Muscle layer of colon (tissue), 2 donors: ENCODE measurements around the gene FOXB1.

Experiments used
- H3K27ac ChIP-seq: one replicate; pipeline ENCODE4 v1.7.0; 2013; ENCODE audit warnings: low read depth, mild to moderate bottlenecking, low read length, moderate library complexity
- H3K27me3 ChIP-seq, 2 donors: one replicate each; pipeline ENCODE4 v1.7.0; 2013; ENCODE audit warnings: low read length in 2 of 2, mild to moderate bottlenecking in 2 of 2; ENCODE audit not compliant: insufficient read depth in 2 of 2, control insufficient read depth in 1 of 2
- H3K36me3 ChIP-seq: one replicate; pipeline ENCODE4 v1.7.0; 2013; ENCODE audit warnings: mild to moderate bottlenecking, low read length; ENCODE audit not compliant: insufficient read depth
- H3K4me1 ChIP-seq: one replicate; pipeline ENCODE4 v1.7.0; 2013; ENCODE audit warnings: mild to moderate bottlenecking, low read length; ENCODE audit not compliant: insufficient read depth
- H3K4me3 ChIP-seq, 2 donors: one replicate each; pipeline ENCODE4 v1.7.0; 2013; ENCODE audit warnings: low read length in 2 of 2, low read depth in 1 of 2, mild to moderate bottlenecking in 1 of 2, moderate library complexity in 1 of 2
- H3K9ac ChIP-seq: one replicate; pipeline ENCODE4 v1.7.0; 2013; ENCODE audit warnings: low read length
- H3K9me3 ChIP-seq: one replicate; pipeline ENCODE4 v1.7.0; 2013; ENCODE audit warnings: mild to moderate bottlenecking, low read length
- donor health status: abdominal sarcoma.
- donor health status: Adenocarcinoma of cecum.

Gene FOXB1

GRCh38 chr15:60039316-60039715 is 35.2 kb downstream of the FOXB1 start:
- Histone ChIP-seq H3K4me1 (no peaks in the 10 kb centered on the region), H3K27me3 (no peaks in the 10 kb centered on the region), H3K9me3 (no peaks in the 10 kb centered on the region), H3K27ac (no peak overlapping the region), H3K4me3 (no peak overlapping the region), H3K36me3 (no peaks in the 10 kb centered on the region), H3K9ac (no peak overlapping the region)

GRCh38 chr15:60043744-60044435 is 39.8 kb downstream of the FOXB1 start:
- Histone ChIP-seq H3K4me1 (no peaks in the 10 kb centered on the region), H3K9me3 (no peaks in the 10 kb centered on the region), H3K27ac (no peak overlapping the region), H3K27me3 (no peaks in the 10 kb centered on the region), H3K4me3 (no peak overlapping the region), H3K9ac (no peak overlapping the region), H3K36me3 (no peaks in the 10 kb centered on the region)

GRCh38 chr15:60044636-60045270 is 40.6 kb downstream of the FOXB1 start:
- Histone ChIP-seq H3K9ac (no peak overlapping the region), H3K4me1 (no peaks in the 10 kb centered on the region), H3K4me3 (no peak overlapping the region), H3K36me3 (no peaks in the 10 kb centered on the region), H3K9me3 (peaks cover 5% of the 10 kb centered on the region), H3K27ac (no peak overlapping the region), H3K27me3 (no peaks in the 10 kb centered on the region)

- no peaks in the 10 kb centered on the region for H3K4me1 ChIP-seq
- H3K27me3 ChIP-seq: no peaks in the 10 kb centered on the region
- H3K36me3 ChIP-seq: no peaks in the 10 kb centered on the region
- H3K9ac ChIP-seq: no peak overlapping the region
- H3K27ac ChIP-seq: no peak overlapping the region
- no peak overlapping the region for H3K4me3 ChIP-seq
- peaks cover 12% of the 10 kb centered on the region for H3K9me3 ChIP-seq
These were observed 43.6 kb downstream of the FOXB1 start for GRCh38 chr15:60047701-60048100.

GRCh38 chr15:60049948-60050347 is 45.8 kb downstream of the FOXB1 start:
- no peaks in the 10 kb centered on the region for H3K4me1 ChIP-seq
- H3K27me3 ChIP-seq: no peaks in the 10 kb centered on the region
- no peaks in the 10 kb centered on the region for H3K36me3 ChIP-seq
- H3K27ac ChIP-seq: no peak overlapping the region
- no peak overlapping the region for H3K4me3 ChIP-seq
- H3K9ac ChIP-seq: no peak overlapping the region
- H3K9me3 ChIP-seq: peaks cover 12% of the 10 kb centered on the region

GRCh38 chr15:60052796-60053195 is 48.7 kb downstream of the FOXB1 start:
- Histone ChIP-seq H3K9ac (no peak overlapping the region), H3K4me1 (no peaks in the 10 kb centered on the region), H3K4me3 (no peak overlapping the region), H3K27ac (no peak overlapping the region), H3K36me3 (no peaks in the 10 kb centered on the region), H3K27me3 (no peaks in the 10 kb centered on the region), H3K9me3 (peaks cover 12% of the 10 kb centered on the region)

GRCh38 chr15:60054472-60054871 is 50.4 kb downstream of the FOXB1 start:
- H3K4me1 ChIP-seq: no peaks in the 10 kb centered on the region
- H3K36me3 ChIP-seq: no peaks in the 10 kb centered on the region

More at GRCh38 chr15:60054472-60054871, 50.4 kb downstream of the FOXB1 start:
- H3K27ac ChIP-seq: no peak overlapping the region
- no peak overlapping the region for H3K9ac ChIP-seq
- no peak overlapping the region for H3K4me3 ChIP-seq
- H3K9me3 ChIP-seq: peaks cover 10% of the 10 kb centered on the region
- H3K27me3 ChIP-seq: no peaks in the 10 kb centered on the region
